SK-N-SH treated with all-trans-retinoic acid at 6 μM for 48 hours (cell line): ENCODE data around the gene TCF23.

ENCODE experiments used
- ARNTL ChIP-seq: fragments of 450-650 bp; formaldehyde crosslinking; IDR thresholded peaks from 2 replicates; pipeline ENCODE4 v1.5.0; 2020; ENCODE audit warnings: low read depth, mild to moderate bottlenecking, moderate library complexity, borderline replicate concordance
- CREB5 ChIP-seq: fragments of 250-450 bp; sonication (Bioruptor Pico); IDR thresholded peaks from 2 replicates; pipeline ENCODE4 v1.5.1; 2020; ENCODE audit warnings: low read depth, mild to moderate bottlenecking, moderate library complexity
- ESRRG ChIP-seq: fragments of 250-450 bp; sonication (Bioruptor Pico); IDR thresholded peaks from 2 replicates; pipeline ENCODE4 v1.6.1; 2021; ENCODE audit warnings: mild to moderate bottlenecking
- ISL1 ChIP-seq: fragments of 250-450 bp; sonication (Bioruptor Pico); IDR thresholded peaks from 2 replicates; pipeline ENCODE4 v2.1.2; 2022; ENCODE audit warnings: mild to moderate bottlenecking, moderate library complexity
- OSR1 ChIP-seq: fragments of 250-450 bp; sonication (Bioruptor Pico); IDR thresholded peaks from 2 replicates; pipeline ENCODE4 v1.8.0; 2022; ENCODE audit warnings: moderate library complexity, mild to moderate bottlenecking, inconsistent platforms
- PPARA ChIP-seq: fragments of 250-450 bp; sonication (Bioruptor Pico); IDR thresholded peaks from 2 replicates; pipeline ENCODE4 v1.5.0; 2020; ENCODE audit warnings: mild to moderate bottlenecking, borderline replicate concordance
- RARB ChIP-seq: fragments of 250-450 bp; sonication (Bioruptor Pico); IDR thresholded peaks from 2 replicates; pipeline ENCODE4 v1.8.0; 2021; ENCODE audit warnings: mild to moderate bottlenecking, moderate library complexity
- SNAI2 ChIP-seq: fragments of 250-450 bp; sonication (Bioruptor Pico); IDR thresholded peaks from 2 replicates; pipeline ENCODE4 v1.5.0; 2020; ENCODE audit warnings: mild to moderate bottlenecking, moderate library complexity
- TCF4 ChIP-seq: fragments of 250-450 bp; sonication (Bioruptor Pico); IDR thresholded peaks from 2 replicates; pipeline ENCODE4 v1.8.0; 2021; ENCODE audit warnings: mild to moderate bottlenecking, moderate library complexity, borderline replicate concordance
- ZC3H10 ChIP-seq: fragments of 250-450 bp; sonication (Bioruptor Pico); IDR thresholded peaks from 2 replicates; pipeline ENCODE4 v1.5.1; 2021; ENCODE audit warnings: mild to moderate bottlenecking, moderate library complexity
- ZFP3 ChIP-seq: fragments of 250-450 bp; sonication (Bioruptor Pico); IDR thresholded peaks from 2 replicates; pipeline ENCODE4 v1.5.0; 2020; ENCODE audit warnings: mild to moderate bottlenecking, moderate library complexity
- TF ChIP-seq, protein P1 (sequence below): fragments of 250-450 bp; sonication (Bioruptor Pico); IDR thresholded peaks from 2 replicates; pipeline ENCODE4 v1.5.1; 2021; ENCODE audit warnings: mild to moderate bottlenecking, moderate library complexity
- TF ChIP-seq, protein P2 (sequence below): fragments of 250-450 bp; sonication (Bioruptor Pico); IDR thresholded peaks from 2 replicates; pipeline ENCODE4 v1.8.0; 2020; ENCODE audit warnings: mild to moderate bottlenecking, moderate library complexity, borderline replicate concordance
- TF ChIP-seq, protein P3 (sequence below): fragments of 250-450 bp; sonication (Bioruptor Pico); IDR thresholded peaks from 2 replicates; pipeline ENCODE4 v1.8.0; 2021; ENCODE audit warnings: low read depth, mild to moderate bottlenecking, moderate library complexity, borderline replicate concordance

- TF ChIP-seq ESRRG (CRISPR knock-in tag) (no peak), CREB5 (CRISPR knock-in tag) (no peak), ARNTL (CRISPR knock-in tag) (no peak), ISL1 (CRISPR knock-in tag) (no peak), OSR1 (no peak), ZC3H10 (CRISPR knock-in tag) (no peak), RARB (CRISPR knock-in tag) (no peak), PPARA (CRISPR knock-in tag) (no peak), SNAI2 (CRISPR knock-in tag) (no peak), TCF4 (CRISPR knock-in tag) (no peak), ZFP3 (CRISPR knock-in tag) (no peak)
- TF ChIP-seq, protein P1, sequence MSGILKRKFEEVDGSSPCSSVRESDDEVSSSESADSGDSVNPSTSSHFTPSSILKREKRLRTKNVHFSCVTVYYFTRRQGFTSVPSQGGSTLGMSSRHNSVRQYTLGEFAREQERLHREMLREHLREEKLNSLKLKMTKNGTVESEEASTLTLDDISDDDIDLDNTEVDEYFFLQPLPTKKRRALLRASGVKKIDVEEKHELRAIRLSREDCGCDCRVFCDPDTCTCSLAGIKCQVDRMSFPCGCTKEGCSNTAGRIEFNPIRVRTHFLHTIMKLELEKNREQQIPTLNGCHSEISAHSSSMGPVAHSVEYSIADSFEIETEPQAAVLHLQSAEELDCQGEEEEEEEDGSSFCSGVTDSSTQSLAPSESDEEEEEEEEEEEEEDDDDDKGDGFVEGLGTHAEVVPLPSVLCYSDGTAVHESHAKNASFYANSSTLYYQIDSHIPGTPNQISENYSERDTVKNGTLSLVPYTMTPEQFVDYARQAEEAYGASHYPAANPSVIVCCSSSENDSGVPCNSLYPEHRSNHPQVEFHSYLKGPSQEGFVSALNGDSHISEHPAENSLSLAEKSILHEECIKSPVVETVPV (CRISPR knock-in tag), result no peak
- TF ChIP-seq, protein P2, sequence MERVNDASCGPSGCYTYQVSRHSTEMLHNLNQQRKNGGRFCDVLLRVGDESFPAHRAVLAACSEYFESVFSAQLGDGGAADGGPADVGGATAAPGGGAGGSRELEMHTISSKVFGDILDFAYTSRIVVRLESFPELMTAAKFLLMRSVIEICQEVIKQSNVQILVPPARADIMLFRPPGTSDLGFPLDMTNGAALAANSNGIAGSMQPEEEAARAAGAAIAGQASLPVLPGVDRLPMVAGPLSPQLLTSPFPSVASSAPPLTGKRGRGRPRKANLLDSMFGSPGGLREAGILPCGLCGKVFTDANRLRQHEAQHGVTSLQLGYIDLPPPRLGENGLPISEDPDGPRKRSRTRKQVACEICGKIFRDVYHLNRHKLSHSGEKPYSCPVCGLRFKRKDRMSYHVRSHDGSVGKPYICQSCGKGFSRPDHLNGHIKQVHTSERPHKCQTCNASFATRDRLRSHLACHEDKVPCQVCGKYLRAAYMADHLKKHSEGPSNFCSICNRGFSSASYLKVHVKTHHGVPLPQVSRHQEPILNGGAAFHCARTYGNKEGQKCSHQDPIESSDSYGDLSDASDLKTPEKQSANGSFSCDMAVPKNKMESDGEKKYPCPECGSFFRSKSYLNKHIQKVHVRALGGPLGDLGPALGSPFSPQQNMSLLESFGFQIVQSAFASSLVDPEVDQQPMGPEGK (CRISPR knock-in tag), result no peak
- TF ChIP-seq, protein P3, sequence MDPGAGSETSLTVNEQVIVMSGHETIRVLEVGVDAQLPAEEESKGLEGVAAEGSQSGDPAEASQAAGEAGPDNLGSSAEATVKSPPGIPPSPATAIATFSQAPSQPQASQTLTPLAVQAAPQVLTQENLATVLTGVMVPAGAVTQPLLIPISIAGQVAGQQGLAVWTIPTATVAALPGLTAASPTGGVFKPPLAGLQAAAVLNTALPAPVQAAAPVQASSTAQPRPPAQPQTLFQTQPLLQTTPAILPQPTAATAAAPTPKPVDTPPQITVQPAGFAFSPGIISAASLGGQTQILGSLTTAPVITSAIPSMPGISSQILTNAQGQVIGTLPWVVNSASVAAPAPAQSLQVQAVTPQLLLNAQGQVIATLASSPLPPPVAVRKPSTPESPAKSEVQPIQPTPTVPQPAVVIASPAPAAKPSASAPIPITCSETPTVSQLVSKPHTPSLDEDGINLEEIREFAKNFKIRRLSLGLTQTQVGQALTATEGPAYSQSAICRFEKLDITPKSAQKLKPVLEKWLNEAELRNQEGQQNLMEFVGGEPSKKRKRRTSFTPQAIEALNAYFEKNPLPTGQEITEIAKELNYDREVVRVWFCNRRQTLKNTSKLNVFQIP (CRISPR knock-in tag), result no peak
Measured at GRCh38 chr2:27102329-27102728, 46.5 kb upstream of the TCF23 start.
